HG03159 (cell line): Measurements from ENCODE around the gene NUP98.
"Not testable (repeated sequence)": the region's sequence is repeated elsewhere in the genome, so short reads cannot be mapped to it uniquely, and the experiment has no call there.

Experiments
- ATAC-seq: cut with Tn5 transposase; IDR thresholded peaks from one replicate; pipeline ENCODE4 v1.9.1; 2021; ENCODE audit warnings: mild to moderate bottlenecking, moderate library complexity; ENCODE audit not compliant: unreplicated experiment

Gene NUP98

DNA sequence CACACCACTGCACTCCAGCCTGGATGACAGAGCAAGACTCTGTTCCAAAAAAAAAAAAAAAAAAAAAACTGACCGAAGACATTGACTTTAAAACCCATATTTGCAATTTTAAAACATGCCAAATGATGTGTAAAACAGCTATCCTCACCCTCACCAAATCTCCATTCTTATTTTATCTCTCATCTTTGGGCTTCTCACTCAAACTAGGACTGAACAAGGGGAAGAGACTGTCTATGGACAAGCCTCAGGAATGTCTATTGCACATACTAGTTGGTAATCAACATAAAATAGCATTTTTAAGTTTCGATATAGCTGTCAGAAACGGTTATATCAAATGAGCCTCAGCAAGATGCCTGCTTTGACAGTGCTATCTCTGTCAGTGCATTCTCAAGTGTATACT lies 118.3 kb downstream of the NUP98 start:
- ATAC-seq, result no peak

DNA sequence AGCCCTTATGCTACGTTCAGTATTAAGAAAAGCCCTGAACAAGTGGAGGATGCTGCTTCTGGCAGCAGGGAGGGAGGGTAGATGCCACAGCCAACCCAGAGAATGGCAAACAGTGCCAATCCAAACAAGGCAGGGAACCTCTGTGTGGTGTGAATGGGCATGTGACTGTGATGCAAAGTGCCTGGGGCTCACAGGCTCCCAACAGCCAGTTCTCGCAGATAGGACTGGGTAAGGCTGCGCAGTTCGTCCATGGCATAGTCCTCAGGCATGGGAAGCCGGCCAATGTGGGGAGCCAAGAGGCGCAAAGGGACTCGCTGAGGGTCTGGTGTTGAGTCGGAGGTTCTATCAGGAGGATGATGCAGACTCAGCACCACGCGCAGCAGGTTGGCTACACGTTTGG lies 121.4 kb downstream of the NUP98 start:
- ATAC-seq, result no peak

DNA sequence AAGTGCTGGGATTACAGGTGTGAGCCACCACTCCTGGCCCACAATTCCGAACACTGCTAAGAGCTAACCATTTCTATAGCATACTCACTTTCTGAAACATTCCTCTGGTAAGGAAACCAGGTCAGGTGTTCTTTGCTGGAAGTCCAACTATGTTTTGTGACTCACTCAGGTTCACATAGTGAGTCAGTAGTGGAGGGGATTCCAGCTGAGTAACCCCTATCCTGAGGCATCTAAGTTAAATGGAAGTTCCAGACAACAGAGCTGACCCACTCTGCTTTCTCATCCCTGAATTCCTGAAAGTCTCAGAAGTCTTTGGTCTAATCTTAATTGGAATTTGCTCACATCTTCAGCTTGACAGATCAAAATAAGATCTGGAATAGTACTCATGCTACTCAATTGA lies 123.2 kb downstream of the NUP98 start:
- ATAC-seq, result no peak

DNA sequence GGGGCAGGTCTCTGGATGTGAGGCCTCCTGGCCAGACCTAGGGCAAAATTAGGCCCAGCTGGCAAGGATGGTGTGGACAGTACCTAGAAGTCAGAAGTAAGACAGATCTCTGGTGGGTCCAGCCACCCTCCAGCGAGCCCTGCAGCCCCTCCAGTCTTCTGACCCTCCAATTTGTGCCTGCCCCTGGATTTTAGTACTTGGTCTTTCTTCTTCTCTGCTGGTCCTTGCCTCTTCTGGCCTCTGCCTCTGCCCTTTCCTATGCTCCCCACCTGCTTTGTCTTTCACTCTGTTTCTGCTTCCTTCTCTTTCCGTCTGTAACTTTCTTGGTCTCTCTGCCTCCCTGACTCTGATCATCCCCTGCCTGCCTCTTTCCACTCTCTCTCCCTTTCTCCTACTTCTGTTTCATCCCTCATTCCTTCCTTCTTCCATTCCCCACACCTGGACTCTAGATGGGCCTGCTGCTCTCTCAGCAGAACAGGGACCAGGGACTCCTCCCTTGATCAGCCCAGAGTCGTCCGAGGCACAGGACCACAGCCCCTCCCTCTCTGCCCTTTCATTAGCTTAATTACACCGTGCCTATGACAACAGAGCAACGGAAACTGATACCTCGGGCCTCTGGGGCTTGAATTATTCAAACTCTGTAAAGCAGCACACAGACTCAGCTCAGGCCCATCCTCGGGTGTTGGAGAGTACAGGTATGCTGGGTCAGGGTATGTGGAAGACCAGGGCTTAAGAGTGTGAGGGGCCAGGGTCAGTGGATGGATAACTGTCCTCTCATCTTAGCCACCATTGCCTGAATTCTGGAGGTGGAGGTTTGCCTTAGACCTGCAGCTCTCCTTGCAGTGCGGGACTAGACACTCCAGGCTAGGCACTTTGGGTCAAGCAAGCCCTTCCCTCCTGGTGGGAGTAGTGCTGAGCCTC lies 125.8 kb downstream of the NUP98 start, which contains the start of gene CHRNA10:
TSS of gene CHRNA10 (minus strand) at position 51 of the 921 bp plus-strand sequence. CDS start 72 bp downstream, outside the sequence.
- no peak for ATAC-seq

DNA sequence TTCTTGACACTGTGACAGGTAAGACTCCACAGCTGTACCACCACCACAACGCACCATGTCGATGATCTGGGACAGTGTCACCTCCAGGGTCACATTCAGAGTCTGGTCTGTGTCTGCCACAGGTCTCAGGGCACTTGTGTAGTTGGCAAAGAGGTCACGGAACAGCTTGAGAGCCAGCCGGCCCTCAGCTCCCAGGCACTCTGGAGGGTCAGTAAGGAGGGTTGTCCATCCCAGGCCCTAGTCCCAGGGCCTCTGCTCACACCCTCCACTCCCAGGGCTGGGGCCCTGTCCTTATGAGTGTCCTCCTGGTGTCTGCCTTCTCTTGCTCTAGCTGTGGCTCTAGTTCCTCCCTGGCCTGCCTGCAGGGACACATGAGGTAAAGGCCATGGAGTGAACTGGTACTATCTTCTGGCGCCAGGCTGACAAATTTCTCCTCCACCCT lies 127.6 kb downstream of the NUP98 start:
- ATAC-seq, result no peak

DNA sequence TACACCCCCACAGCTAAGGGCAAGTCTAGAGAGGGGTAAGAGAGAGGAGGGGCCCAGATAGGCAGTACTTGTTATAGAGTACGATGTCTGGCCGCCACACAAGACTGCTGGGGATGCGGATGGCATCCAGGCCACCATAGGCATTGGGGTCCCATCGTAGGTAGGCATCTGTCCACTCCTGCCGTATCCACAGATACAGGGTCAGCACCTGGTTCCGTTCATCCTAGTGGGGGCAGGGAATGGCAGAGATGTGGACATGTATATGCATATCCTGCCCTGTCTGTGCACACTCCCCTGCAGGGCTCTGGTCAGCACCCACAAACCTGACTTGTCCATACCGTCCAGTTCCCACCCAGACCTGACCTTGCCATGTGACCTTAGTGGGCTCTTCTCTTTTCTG lies 128.2 kb downstream of the NUP98 start:
- ATAC-seq, result no peak

DNA sequence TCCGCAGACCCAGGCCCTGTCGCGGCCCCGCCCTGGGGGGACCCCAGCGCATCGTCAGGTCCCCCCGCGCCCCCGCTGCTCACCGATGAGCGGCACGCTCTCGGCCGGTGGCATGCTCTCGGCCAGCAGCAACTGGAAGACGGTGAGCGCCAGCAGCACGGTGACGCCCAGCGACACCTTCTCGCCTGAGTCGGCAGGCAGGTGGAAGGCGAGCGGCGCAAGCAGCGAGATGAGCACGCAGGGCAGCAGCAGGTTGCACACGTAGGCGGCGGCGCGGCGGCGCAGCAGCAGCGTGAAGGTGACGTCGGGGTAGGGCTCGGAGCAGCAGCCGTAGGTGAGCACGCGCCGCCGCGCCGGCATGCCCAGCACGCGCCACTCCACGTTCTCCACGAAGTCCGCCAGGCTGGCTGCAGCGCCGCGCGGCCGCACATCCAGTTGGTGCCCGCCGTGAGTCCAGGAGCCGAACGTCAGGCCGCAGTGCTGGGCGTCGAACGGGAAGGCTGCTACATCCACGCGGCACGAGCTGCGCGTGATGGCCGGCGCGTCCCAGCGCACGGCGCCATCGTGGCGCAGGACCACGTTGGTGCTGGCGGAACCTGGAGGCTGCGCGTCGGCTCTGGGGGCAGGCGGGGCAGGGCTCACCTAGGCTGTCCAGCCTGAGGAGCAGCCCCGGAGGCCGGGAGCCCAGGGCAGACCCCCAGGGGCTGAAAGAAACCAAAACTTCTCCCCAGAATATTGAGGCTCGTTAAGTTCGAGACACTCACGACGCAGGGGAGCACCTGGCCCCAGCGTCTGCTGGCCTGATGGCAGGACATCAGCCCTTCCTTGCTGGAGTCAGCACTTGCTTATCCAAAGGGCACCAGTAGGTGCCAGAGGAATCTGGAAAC lies 130.0 kb downstream of the NUP98 start:
- no peak for ATAC-seq

DNA sequence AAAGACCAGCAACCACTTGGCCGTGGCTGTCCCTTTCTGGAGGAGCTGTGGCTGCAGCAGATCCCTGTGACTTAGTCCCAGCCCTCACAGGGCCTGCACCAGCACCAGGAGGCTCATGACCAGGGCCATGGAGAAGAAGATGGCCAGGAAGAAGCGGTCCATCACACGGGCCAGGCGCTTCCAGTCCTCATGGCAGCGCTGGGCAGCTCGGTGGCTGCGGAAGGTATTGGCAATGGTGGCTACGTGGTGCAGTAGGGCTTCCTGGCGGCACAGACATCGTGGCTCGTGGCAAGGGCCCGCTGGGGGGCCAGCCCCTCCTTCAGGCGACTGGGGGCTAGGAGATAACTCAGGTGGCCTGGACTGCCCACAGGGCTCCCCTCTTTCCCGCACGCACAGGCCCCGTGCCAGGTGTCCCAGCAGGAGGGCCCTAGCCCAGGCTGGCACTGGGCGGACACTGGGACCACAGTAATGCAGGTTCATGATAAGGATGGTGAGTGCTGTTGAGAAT lies 131.3 kb downstream of the NUP98 start:
- no peak for ATAC-seq

DNA sequence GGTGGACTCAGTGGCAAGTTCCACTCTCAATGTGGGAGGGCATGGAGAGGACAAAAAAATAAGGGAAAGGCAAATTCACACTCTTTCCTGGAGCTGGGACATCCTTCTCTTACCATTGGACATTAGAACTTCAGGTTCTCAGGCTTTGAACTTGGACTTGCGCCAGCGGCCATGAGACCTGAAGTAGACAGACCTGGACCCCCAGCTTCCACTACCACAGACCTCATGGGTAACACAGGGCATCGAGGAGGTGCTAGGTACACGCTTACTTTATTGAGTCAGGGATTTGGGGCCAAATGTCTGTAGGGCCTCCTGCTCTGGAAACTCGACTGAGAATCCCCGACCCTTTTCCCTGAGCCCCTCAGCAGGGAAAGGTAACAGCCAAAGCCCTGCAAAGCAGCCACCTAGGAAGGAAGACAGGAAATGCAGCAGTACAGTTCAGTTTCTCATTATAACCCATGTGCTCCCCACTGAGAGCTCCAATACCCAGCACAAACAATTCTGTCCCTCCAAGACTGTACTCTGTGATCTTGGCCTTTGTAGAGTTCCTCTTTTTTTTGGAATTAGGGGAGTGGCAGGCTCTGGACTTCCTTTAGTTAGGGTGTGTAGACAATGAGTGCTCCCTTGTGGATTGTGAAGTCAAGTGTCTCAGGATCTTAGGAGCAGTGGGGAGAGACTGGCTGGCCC lies 131.9 kb downstream of the NUP98 start:
- ATAC-seq, result no peak

DNA sequence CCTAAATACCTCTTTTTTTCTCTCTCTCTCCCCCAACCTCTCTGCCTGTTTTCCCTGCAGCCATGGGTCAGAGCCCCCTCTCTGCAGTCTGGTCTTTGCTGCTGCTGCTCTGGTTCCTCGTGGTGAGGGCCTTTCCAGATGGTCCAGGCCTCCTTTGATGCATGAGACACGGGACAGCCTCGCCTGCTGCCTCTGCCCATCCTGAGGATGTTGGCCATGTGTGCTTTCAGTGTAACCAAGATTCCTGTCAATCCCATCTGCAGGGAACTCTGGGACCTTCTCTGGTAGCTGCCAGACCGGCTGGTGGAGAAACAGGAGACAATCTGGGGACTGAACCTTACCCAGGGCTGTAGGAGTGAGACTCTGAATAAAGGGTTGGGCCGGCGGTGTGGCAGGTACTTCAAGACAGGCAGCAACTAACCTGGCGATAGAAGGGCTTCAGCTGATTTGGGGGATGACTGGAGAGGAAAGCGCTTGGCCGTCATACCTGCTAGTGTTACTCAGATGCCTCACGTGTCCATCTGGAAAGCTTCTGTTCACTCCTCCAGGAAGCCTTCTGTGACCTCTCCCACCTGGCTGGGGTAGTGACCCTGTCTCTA lies 133.2 kb downstream of the NUP98 start:
- ATAC-seq, result no peak

DNA sequence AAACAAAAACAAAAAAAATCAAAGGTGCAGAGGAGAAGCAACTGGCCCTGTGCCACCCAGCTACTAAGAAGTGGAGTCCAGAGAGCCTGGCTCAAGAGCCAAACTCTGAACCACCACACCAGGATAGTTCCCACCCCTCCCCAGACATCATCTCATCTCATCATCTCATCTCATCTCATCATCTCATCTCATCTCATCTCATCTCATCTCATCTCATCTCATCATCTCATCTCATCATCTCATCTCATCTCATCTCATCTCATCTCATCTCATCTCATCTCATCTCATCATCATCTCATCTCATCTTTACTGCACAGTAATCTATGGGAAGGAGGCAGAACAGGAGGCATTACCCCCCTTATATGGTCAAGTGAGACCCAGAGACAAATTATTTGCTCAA lies 134.5 kb downstream of the NUP98 start:
- ATAC-seq, result no peak

DNA sequence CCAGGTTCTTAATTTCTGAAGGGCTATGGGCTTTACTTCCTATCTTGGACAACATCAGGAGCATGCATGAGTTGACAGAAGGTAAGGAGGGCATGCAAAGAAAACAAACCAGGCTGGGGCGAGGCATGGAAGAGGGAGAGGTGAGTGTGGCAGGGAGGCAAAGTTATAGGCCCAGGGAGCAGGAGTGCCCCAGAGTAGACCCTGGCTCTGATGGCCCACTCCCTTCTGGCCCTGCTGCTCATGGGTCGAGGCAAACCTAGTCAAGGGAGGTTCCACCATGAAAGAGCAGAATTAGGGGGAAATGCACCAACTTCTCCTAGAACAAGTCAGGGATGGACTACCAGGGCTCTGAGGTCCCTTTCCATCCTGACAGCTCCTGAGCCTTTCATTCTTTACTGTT lies 136.4 kb downstream of the NUP98 start:
- no peak for ATAC-seq

DNA sequence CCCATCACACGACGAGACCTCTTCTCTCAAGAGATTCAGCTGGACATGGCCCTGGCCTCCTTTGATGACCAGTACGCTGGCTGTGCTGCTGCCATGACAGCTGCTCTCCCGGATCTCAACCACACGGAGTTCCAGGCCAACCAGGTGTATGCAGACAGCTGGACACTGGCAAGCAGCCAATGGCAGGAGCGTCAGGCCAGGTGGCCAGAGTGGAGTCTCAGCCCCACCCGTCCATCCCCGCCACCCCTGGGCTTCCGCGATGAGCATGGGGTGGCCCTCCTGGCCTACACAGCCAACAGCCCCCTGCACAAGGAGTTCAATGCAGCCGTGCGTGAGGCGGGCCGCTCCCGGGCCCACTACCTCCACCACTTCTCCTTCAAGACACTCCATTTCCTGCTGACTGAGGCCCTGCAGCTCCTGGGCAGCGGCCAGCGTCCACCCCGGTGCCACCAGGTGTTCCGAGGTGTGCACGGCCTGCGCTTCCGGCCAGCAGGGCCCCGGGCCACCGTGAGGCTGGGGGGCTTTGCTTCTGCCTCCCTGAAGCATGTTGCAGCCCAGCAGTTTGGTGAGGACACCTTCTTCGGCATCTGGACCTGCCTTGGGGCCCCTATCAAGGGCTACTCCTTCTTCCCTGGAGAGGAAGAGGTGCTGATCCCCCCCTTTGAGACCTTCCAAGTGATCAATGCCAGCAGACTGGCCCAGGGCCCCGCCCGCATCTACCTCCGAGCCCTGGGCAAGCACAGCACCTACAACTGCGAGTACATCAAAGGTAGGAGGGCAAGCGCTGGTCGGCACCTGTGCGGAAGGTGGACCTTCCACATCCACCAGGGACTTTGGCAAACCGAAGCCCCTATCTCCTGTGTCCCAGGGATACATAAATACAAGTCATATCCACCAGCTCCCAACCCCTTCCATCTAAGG lies 137.5 kb downstream of the NUP98 start:
- no peak for ATAC-seq

DNA sequence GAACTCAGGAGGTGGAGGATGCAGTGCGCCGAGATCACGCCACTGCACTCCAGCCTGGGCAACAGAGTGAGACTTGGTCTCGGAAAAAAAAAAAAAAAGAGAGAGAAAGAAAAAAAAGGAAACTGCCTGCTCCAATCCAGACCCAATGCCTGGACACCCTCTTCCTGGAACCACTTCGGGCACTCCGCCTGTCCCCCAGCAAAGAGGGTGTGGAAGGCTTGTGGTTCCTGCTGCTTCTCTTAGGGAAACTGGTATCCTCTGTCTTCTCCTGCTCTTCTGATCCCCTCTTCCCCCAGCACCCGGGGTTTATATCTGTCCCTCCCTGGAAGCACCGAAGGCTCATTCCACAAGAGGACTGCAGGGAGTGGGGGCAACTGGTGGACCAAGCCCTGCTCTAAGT lies 139.1 kb downstream of the NUP98 start:
- no peak for ATAC-seq

DNA sequence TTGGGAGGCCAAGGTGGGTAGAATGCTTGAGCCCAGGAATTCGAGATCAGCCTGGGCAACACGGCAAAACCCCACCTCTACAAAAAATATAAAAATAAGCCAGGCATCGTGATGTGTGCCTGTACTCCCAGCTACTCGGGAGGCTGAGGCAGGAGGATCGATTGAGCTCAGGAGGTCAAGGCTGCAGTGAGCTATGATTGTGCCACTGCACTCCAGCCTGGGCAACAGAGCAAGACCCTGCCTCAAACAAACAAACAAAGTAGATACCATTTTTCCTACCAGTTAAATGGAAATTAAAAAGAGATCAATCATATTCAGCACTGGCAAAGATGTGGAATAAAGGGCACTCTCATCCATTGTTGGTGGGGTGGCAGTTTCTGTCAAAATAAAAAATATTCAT lies 140.0 kb downstream of the NUP98 start:
- not testable (repeated sequence) for ATAC-seq

DNA sequence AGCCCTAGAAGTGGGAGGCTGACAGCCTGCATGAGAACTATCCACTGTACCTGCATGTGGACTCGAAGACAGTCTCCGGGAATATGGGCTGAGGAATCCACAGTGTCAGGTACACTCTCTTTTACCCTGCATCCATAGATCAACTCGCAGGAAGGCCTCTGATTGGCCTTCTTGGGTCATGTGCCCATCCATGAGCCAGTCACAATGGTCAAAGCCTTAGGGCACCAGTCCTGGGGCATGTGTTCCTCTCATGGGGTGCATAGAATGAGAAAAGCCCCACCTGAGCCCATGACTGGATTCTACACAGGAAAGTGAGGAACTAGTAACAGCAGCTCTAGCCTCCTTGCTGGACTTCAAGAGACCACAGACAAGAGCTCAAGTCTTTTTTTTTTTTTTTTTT lies 141.8 kb downstream of the NUP98 start:
- no peak for ATAC-seq

DNA sequence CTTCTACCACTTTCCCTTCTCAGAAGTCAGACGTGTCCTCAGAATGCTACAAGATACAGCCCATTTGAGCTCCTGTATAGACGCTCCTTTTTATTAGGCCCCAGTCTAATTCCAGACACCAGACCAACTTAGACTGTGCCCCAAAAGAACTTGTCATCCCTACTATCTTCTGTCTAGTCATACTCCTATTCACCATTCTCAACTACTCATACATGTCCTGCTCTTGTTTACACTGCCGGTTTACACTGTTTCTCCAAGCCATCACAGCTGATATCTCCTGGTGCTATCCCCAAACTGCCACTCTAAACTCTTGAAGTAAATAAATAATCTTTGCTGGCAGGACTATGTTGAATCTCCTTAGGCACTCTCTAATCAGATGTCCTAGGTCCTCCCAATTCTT lies 144.8 kb downstream of the NUP98 start:
- ATAC-seq, result not testable (repeated sequence)

DNA sequence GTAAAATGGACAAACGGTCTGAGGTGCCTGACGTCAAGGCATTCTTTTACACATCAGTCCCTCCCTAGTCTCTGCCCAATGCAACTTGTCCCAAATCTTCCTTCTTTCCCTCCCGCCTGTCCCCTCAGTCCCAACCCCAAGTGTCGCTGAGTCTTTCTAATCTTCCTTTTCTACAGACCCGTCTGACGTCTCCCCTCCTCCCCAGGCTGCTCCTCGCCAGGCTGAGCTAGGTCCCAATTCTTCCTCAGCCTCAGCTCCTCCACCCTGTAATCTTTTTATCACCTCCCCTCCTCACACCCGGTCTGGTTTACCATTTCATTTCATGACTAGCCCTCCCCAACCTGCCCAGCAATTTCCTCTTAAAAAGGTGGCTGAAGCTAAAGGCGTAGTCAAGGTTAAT lies 148.0 kb downstream of the NUP98 start:
- ATAC-seq, result not testable (repeated sequence)

DNA sequence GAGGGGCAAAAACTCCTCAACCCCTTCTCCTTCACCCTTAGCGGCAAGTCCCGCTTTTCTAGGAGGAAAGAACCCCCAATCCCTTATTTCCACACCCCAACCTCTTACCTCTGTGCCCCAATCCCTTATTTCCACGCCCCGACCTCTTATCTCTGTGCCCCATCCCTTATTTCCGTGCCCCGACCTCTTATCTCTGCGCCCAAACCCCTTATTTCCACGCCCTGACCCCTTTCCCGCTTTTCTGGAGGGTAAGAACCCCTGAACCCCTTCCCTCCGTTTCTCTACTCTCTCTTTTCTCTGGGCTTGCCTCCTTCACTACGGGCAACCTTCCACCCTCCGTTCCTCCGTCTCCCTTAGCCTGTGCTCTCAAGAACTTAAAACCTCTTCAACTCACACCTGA lies 148.5 kb downstream of the NUP98 start:
- not testable (repeated sequence) for ATAC-seq
